K562 (cell line): ENCODE data around the gene KLHDC7A. TPM values are rescaled to one million over a fixed set of nuclear protein-coding genes. Genes with fewer than 3 reads are reported as not detected.

ENCODE experiments used
- POLR2G ChIP-seq: fragments of 200-400 bp; formaldehyde crosslinking; IDR thresholded peaks from 2 replicates; pipeline ENCODE4 v1.6.1; 2017; ENCODE audit warnings: low read depth, mild to moderate bottlenecking, antibody characterized with exemption, low read length, moderate library complexity
- ZNF12 ChIP-seq: sonication (generic); formaldehyde crosslinking; IDR thresholded peaks from 2 replicates; pipeline ENCODE4 v1.4.0; 2020; ENCODE audit warnings: mild to moderate bottlenecking, missing genetic modification reagents
- ZNF232 ChIP-seq: sonication (generic); formaldehyde crosslinking; IDR thresholded peaks from 2 replicates; pipeline ENCODE4 v1.8.0; 2022; ENCODE audit warnings: mild to moderate bottlenecking, missing genetic modification reagents
- polyA plus RNA-seq, 8 experiments: library from polyadenylated mRNA; depleted of rRNA in 4 of 8; stranded (reverse) in 5 of 8; unstranded in 3 of 8; fragments of >200 nt; fragmentation: Nextera tagmentation in 2 of 8; fragmentation: Illumina TruSeq in 1 of 8; extraction: Ambion mirVana in 2 of 8; extraction: Trizol in 1 of 8; gene quantifications; 2 replicates each; pipeline versions ENCODE4 v1.2.1 to v1.2.3, GENCODE V29; 2011 to 2014; ENCODE audit warnings: inconsistent platforms in 1 of 8, missing spikeins in 1 of 8
- total RNA-seq, 7 experiments: library from RNA; depleted of rRNA in 6 of 7; stranded (reverse); fragments of >200 nt in 6 of 7; fragmentation: Illumina TruSeq in 2 of 7; extraction: Trizol in 2 of 7; gene quantifications; 2 replicates each; pipeline versions ENCODE4 v1.2.1 to v1.2.3, GENCODE V29; 2011 to 2021; ENCODE audit warnings: low replicate concordance in 1 of 7
- TF ChIP-seq, protein P1 (sequence below): fragments of 200-400 bp; formaldehyde crosslinking; IDR thresholded peaks from 2 replicates; pipeline ENCODE4 v1.6.1; 2017; ENCODE audit warnings: mild to moderate bottlenecking, low read depth, low read length, moderate library complexity
- TF ChIP-seq, protein P2 (sequence below): IDR thresholded peaks from 3 replicates; pipeline ENCODE4 v1.6.1; 2011; ENCODE audit warnings: borderline replicate concordance, mild to moderate bottlenecking; ENCODE audit not compliant: insufficient read length, insufficient read depth

KLHDC7A gene
- total and polyA plus RNA-seq, 9 of the 15 experiments (the other 6 are each of a cell fraction or from before 2014, with no cell fraction given) = 0.01 to 0.02 (median 0.01) TPM; not detected in 6

DNA sequence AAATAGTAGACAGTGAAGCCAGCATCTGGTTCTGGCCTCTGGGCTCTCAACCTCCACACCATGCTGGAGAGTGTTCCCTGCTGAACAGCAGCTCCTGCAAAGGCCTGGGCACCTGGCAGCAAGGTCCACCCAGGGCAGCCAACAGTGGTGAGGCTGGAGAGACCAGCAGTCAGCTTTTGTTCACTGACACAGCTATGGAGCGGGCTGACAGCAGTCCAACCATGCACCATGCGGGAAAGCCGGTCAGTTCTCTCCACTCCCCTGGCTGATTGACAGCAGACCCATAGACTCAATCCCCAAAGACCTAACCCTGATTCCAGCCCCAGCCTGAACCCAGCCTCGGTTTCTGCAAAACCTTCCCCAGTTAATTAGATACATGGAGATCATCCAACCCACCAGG lies 49.0 kb downstream of the KLHDC7A start (continued):
- TF ChIP-seq ZNF12 (no peak), ZNF232 (CRISPR knock-in tag) (no peak), POLR2G (no peak)
- TF ChIP-seq, protein P1, sequence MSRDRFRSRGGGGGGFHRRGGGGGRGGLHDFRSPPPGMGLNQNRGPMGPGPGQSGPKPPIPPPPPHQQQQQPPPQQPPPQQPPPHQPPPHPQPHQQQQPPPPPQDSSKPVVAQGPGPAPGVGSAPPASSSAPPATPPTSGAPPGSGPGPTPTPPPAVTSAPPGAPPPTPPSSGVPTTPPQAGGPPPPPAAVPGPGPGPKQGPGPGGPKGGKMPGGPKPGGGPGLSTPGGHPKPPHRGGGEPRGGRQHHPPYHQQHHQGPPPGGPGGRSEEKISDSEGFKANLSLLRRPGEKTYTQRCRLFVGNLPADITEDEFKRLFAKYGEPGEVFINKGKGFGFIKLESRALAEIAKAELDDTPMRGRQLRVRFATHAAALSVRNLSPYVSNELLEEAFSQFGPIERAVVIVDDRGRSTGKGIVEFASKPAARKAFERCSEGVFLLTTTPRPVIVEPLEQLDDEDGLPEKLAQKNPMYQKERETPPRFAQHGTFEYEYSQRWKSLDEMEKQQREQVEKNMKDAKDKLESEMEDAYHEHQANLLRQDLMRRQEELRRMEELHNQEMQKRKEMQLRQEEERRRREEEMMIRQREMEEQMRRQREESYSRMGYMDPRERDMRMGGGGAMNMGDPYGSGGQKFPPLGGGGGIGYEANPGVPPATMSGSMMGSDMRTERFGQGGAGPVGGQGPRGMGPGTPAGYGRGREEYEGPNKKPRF = no peak
- TF ChIP-seq, protein P2, sequence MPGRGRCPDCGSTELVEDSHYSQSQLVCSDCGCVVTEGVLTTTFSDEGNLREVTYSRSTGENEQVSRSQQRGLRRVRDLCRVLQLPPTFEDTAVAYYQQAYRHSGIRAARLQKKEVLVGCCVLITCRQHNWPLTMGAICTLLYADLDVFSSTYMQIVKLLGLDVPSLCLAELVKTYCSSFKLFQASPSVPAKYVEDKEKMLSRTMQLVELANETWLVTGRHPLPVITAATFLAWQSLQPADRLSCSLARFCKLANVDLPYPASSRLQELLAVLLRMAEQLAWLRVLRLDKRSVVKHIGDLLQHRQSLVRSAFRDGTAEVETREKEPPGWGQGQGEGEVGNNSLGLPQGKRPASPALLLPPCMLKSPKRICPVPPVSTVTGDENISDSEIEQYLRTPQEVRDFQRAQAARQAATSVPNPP = no peak
